Ishikawa (cell line): ENCODE results near the gene DYTN.

Source experiments
- CEBPB ChIP-seq: IDR thresholded peaks from 2 replicates; pipeline ENCODE4 v1.6.1; 2012
- CREB1 ChIP-seq: IDR thresholded peaks from 2 replicates; pipeline ENCODE4 v1.6.1; 2012; ENCODE audit warnings: low read depth
- EGR1 ChIP-seq: IDR thresholded peaks from 2 replicates; pipeline ENCODE4 v1.6.1; 2012
- EP300 ChIP-seq: IDR thresholded peaks from 2 replicates; pipeline ENCODE4 v1.6.1; 2012; ENCODE audit warnings: borderline replicate concordance
- FOXM1 ChIP-seq: IDR thresholded peaks from 2 replicates; pipeline ENCODE4 v1.6.1; 2012; ENCODE audit warnings: low read depth, borderline replicate concordance
- MAX ChIP-seq: IDR thresholded peaks from 2 replicates; pipeline ENCODE4 v1.6.1; 2012
- NFIC ChIP-seq: IDR thresholded peaks from 2 replicates; pipeline ENCODE4 v1.6.1; 2012
- RAD21 ChIP-seq: IDR thresholded peaks from 2 replicates; pipeline ENCODE4 v1.6.1; 2012; ENCODE audit warnings: low read depth
- REST ChIP-seq: IDR thresholded peaks from 2 replicates; pipeline ENCODE4 v1.6.1; 2012; ENCODE audit warnings: low read depth, mild to moderate bottlenecking
- TAF1 ChIP-seq: IDR thresholded peaks from 2 replicates; pipeline ENCODE4 v1.6.1; 2012; ENCODE audit warnings: low read depth, mild to moderate bottlenecking
- TCF12 ChIP-seq: IDR thresholded peaks from 2 replicates; pipeline ENCODE4 v1.6.1; 2012; ENCODE audit warnings: low read depth
- TEAD4 ChIP-seq: IDR thresholded peaks from 2 replicates; pipeline ENCODE4 v1.6.1; 2012
- USF1 ChIP-seq: IDR thresholded peaks from 2 replicates; pipeline ENCODE4 v1.6.1; 2012
- YY1 ChIP-seq: IDR thresholded peaks from 2 replicates; pipeline ENCODE4 v1.6.1; 2012; ENCODE audit warnings: low read depth
- ZBTB7A ChIP-seq: IDR thresholded peaks from 2 replicates; pipeline ENCODE4 v1.6.1; 2012; ENCODE audit warnings: low read depth

Gene DYTN

GRCh38 chr2:206603243-206603642, 115.0 kb downstream of the DYTN start:
- TF ChIP-seq TEAD4 = no peak
- no peak for TF ChIP-seq MAX
- TF ChIP-seq EP300 = no peak
- TF ChIP-seq TCF12 = no peak
- TF ChIP-seq USF1 = no peak
- TF ChIP-seq NFIC = no peak
- no peak for TF ChIP-seq CEBPB
- no peak for TF ChIP-seq EGR1
- TF ChIP-seq FOXM1 = no peak
- no peak for TF ChIP-seq ZBTB7A
- TF ChIP-seq RAD21 = no peak
- TF ChIP-seq YY1 = no peak
- TF ChIP-seq TAF1 = no peak
- TF ChIP-seq REST = no peak
- no peak for TF ChIP-seq CREB1
